Measurements from ENCODE around the gene CD200R1. TPM values are rescaled to one million over a fixed set of nuclear protein-coding genes. Genes with fewer than 3 reads are reported as not detected.
"Not testable (repeated sequence)": the region's sequence is repeated elsewhere in the genome, so short reads cannot be mapped to it uniquely, and the experiment has no call there.

The CD200R1 gene
- total and polyA plus RNA-seq, 5 donors = 0.14 to 1.8 (median 1.1) TPM

DNA sequence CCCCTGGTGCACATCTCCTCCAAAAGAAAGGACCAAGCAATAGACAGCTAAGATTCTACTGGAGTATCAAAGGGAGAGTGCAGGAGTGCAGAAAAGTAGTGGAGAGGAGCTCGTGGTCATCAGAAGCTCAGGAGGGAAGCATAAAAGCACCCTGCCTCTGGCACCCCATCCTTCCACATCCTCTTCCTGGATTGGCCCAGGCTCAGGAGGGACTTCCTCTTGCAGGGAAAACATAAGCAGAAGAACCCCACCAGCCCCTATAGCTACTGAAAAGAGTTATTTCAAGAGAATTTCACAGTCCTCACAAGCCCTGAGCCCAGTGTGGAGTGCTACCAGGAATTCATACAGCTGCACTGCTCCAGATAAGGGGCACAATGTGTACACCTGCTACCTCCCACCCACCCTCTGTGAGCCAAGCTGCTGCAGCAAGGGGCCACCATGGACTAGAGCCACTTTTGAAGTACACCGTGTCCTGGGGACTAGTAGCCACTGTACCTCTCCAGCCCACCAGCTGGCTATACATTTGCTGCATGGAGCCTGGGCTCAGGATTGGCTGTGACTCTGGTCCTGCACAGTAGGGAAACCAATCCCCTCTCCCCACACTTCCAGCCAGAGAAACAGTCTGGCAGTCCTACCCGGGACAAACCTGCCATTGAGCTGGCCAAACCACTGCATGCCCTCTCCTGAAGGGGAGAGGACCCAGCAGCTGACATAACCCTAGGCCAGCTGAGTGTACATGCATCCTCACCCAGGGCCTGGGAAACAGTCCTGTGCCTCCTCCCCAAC lies 43.0 kb downstream of the CD200R1 start:
- 65% methylated on average over 3 of the region's 3 CpGs for WGBS
- H3K4me3 ChIP-seq (ENCODE audit: low read length) = no peak overlapping the region
- ATAC-seq = peak; percentile 25 to 31
- no peaks in the 10 kb centered on the region for H3K4me1 ChIP-seq (ENCODE audit: control insufficient read depth, insufficient read depth, low read length)
- H3K27me3 ChIP-seq (ENCODE audit: control insufficient read depth, insufficient read depth) = no peaks in the 10 kb centered on the region
- intact Hi-C loops (cut with DNase I) = no loop called here
- peak; percentile 14 to 26 (median 16) for DNase-seq
- H3K27ac ChIP-seq (ENCODE audit: low read length) = no peak overlapping the region
- H3K9me3 ChIP-seq (ENCODE audit: control insufficient read depth, low read length) = no peaks in the 10 kb centered on the region

DNA sequence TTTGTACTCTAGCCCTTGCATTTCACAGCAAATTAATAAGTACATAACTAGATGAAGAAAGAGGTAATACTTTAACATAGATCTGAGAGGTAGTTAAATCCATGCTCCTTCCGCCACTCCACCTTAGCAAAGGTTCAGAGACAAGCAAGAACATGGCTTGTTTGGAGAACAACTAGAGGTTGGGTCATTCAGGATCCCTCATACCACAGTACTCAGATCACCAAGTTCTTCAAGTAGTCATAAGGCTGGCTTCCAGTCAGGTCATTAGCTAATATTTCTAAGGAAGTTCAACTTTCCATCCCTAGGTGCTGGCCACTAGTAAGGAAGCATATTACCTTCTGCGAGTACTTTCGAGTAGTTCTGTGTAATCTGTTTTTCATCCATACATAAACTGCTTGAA lies 44.1 kb downstream of the CD200R1 start:
- H3K27ac ChIP-seq (ENCODE audit: low read length) = no peak overlapping the region
- no peak for ATAC-seq
- WGBS = 95% methylated on average over 3 of the region's 3 CpGs
- no peak overlapping the region for H3K4me3 ChIP-seq (ENCODE audit: low read length)
- no peaks in the 10 kb centered on the region for H3K4me1 ChIP-seq (ENCODE audit: control insufficient read depth, insufficient read depth, low read length)
- intact Hi-C loops (cut with DNase I) = no loop called here
- H3K27me3 ChIP-seq (ENCODE audit: control insufficient read depth, insufficient read depth) = no peaks in the 10 kb centered on the region
- DNase-seq = no peak
- no peaks in the 10 kb centered on the region for H3K9me3 ChIP-seq (ENCODE audit: control insufficient read depth, low read length)

GRCh38 chr3:112925969-112926368 lies 48.9 kb downstream of the CD200R1 start:
- no peaks in the 10 kb centered on the region for H3K9me3 ChIP-seq (ENCODE audit: control insufficient read depth, low read length)

DNA sequence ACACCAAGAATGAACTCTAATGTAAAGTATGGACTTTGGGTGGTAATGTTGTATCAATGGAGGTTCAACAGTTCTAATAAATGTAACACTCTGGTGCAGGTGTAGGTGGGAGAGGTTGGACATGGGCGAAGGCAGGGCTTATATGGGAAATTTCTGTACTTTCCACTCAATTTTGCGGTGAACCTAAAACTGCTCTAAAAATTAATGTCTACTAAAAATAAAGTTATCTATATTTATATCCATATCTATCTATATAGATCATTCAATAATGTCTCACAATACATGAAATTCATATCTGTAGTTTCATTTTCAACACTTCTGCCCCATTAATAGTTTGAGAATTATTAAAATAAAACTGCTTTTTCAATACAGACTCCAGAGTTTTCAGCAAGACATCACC lies 49.3 kb downstream of the CD200R1 start:
- WGBS = 90% methylated on average over 2 of the region's 2 CpGs

More at GRCh38 chr3:112925969-112926368, 48.9 kb downstream of the CD200R1 start:
- ATAC-seq = no peak
- H3K4me3 ChIP-seq (ENCODE audit: low read length) = no peak overlapping the region
- H3K27ac ChIP-seq (ENCODE audit: low read length) = no peak overlapping the region
- no peaks in the 10 kb centered on the region for H3K4me1 ChIP-seq (ENCODE audit: control insufficient read depth, insufficient read depth, low read length)
- DNase-seq = no peak
- no peaks in the 10 kb centered on the region for H3K27me3 ChIP-seq (ENCODE audit: control insufficient read depth, insufficient read depth)
- 40% methylated on average over 2 of the region's 2 CpGs for WGBS
- intact Hi-C loops (cut with DNase I) = no loop called here

GRCh38 chr3:112919541-112919940 lies 55.4 kb downstream of the CD200R1 start:
- intact Hi-C loops (cut with DNase I); H3K4me1 ChIP-seq (ENCODE audit: control insufficient read depth, insufficient read depth, low read length); H3K27ac ChIP-seq (ENCODE audit: low read length); H3K27me3 ChIP-seq (ENCODE audit: control insufficient read depth, insufficient read depth); H3K4me3 ChIP-seq (ENCODE audit: low read length); DNase-seq; H3K9me3 ChIP-seq (ENCODE audit: control insufficient read depth, low read length); ATAC-seq: not testable (repeated sequence)
- WGBS = 87% methylated on average over 5 of the region's 5 CpGs

More for the DNA sequence above, 49.3 kb downstream of the CD200R1 start:
- H3K9me3 ChIP-seq (ENCODE audit: control insufficient read depth, low read length) = no peaks in the 10 kb centered on the region
- DNase-seq (no peak), ATAC-seq (no peak)
- no peak overlapping the region for H3K27ac ChIP-seq (ENCODE audit: low read length)
- no peak overlapping the region for H3K4me3 ChIP-seq (ENCODE audit: low read length)
- H3K4me1 ChIP-seq (ENCODE audit: control insufficient read depth, insufficient read depth, low read length) = no peaks in the 10 kb centered on the region
- intact Hi-C loops (cut with DNase I) = no loop called here
- H3K27me3 ChIP-seq (ENCODE audit: control insufficient read depth, insufficient read depth) = no peaks in the 10 kb centered on the region

DNA sequence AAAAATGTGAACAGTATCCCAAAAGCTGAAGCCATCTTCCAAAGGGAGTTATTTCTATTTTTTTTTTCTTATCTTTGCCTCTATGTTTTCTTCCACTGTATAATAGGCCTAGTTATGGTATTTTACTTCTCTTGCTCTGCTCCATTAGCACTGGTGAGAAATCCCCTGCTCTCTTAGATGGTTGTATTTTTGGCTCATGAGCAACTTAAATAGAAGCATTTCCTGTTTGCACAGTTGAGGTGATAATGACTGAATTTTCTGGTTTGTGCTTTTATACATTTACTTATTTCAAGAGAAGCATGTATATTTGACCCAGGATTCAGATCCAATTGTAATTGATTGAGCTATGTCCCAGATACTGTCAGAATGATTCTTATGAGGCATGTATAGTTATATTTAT lies 66.7 kb downstream of the CD200R1 start:
- no peak for DNase-seq
- H3K4me1 ChIP-seq (ENCODE audit: control insufficient read depth, insufficient read depth, low read length) = no peaks in the 10 kb centered on the region

DNA sequence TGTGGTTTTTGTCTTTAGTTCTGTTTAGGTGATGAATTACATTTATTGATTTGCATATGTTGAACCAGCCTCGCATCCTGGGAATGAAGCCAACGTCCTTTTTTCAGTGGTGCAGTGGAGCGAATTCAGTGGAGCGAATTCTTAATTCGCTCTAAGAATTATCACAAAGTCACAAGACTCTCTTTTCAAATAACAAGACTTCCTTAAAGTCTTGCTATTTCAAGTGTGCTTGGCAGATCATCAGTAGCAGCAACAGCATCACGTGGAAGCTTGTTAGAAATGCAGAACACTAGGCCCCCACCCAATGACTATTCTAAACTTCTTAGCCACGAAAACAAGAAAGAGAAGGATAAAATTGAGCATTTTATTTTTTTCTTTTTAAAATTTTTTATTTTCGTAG lies 70.1 kb downstream of the CD200R1 start:
- intact Hi-C loops (cut with DNase I) = no loop called here
- Histone ChIP-seq H3K27me3 (ENCODE audit: control insufficient read depth, insufficient read depth) (no peaks in the 10 kb centered on the region), H3K4me1 (ENCODE audit: control insufficient read depth, insufficient read depth, low read length) (no peaks in the 10 kb centered on the region), H3K27ac (ENCODE audit: low read length) (no peak overlapping the region), H3K4me3 (ENCODE audit: low read length) (no peak overlapping the region), H3K9me3 (ENCODE audit: control insufficient read depth, low read length) (no peaks in the 10 kb centered on the region)
- WGBS = 79% methylated on average over 8 of the region's 8 CpGs
- ATAC-seq = no peak
- no peak for DNase-seq

More for the DNA sequence above, 66.7 kb downstream of the CD200R1 start:
- intact Hi-C loops (cut with DNase I) = no loop called here
- no peak overlapping the region for H3K27ac ChIP-seq (ENCODE audit: low read length)
- H3K27me3 ChIP-seq (ENCODE audit: control insufficient read depth, insufficient read depth) = no peaks in the 10 kb centered on the region
- H3K4me3 ChIP-seq (ENCODE audit: low read length) = no peak overlapping the region
- no peaks in the 10 kb centered on the region for H3K9me3 ChIP-seq (ENCODE audit: control insufficient read depth, low read length)
- ATAC-seq = no peak

DNA sequence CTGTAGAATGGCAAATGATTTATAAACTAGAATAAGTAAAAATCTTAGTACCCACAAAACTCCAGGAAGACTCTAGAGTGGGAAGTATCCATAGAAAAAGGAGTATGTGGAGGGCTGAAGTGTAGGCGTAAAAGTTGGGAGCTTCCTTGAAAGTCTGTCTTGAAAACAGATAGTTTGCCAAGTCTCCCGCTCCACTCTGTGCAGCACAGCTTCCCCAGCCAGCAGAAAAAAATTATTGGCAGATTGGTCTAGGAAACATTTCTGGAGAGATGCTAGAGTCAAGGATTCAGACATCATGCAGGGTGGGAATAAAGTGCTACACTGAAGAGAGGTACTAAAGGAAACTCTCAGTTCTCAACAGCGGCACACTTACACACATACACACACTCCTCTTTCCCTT lies 74.8 kb downstream of the CD200R1 start:
- Histone ChIP-seq H3K27me3 (ENCODE audit: control insufficient read depth, insufficient read depth) (no peaks in the 10 kb centered on the region), H3K4me1 (ENCODE audit: control insufficient read depth, insufficient read depth, low read length) (no peaks in the 10 kb centered on the region), H3K9me3 (ENCODE audit: control insufficient read depth, low read length) (no peaks in the 10 kb centered on the region), H3K27ac (ENCODE audit: low read length) (no peak overlapping the region), H3K4me3 (ENCODE audit: low read length) (no peak overlapping the region)
- intact Hi-C loops (cut with DNase I) = no loop called here
- ATAC-seq = no peak
- WGBS = 44% methylated on average over 3 of the region's 3 CpGs
- DNase-seq = no peak

DNA sequence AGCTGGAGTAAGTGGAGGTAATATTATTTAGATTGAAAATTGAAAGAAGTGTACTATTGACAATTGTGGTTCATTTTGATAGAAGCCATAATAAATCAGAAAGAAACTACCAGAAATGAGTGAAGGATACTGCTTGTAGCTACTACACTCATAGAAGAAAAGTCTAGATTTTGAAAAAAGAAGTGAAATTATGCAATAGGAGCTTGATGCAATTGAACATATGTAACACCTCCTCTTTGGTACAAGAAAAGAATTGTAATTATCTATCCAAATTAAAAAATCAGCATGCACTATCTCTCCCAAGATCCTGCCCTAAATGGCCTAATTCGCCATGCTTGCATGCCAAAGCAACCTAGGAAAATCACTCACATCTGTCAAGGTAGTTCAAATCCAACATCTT lies 77.1 kb downstream of the CD200R1 start:
- H3K27me3 ChIP-seq (ENCODE audit: control insufficient read depth, insufficient read depth) = no peaks in the 10 kb centered on the region
- H3K9me3 ChIP-seq (ENCODE audit: control insufficient read depth, low read length) = no peaks in the 10 kb centered on the region
- ATAC-seq (no peak), DNase-seq (no peak)
- no peak overlapping the region for H3K4me3 ChIP-seq (ENCODE audit: low read length)
- H3K27ac ChIP-seq (ENCODE audit: low read length) = no peak overlapping the region
- 89% methylated on average over 1 of the region's 1 CpG for WGBS
- intact Hi-C loops (cut with DNase I) = no loop called here
- no peaks in the 10 kb centered on the region for H3K4me1 ChIP-seq (ENCODE audit: control insufficient read depth, insufficient read depth, low read length)

GRCh38 chr3:112894258-112894657 lies 80.6 kb downstream of the CD200R1 start:
- H3K27me3 ChIP-seq (ENCODE audit: control insufficient read depth, insufficient read depth) = no peaks in the 10 kb centered on the region
- no peaks in the 10 kb centered on the region for H3K4me1 ChIP-seq (ENCODE audit: control insufficient read depth, insufficient read depth, low read length)
- intact Hi-C loops (cut with DNase I) = no loop called here
- H3K4me3 ChIP-seq (ENCODE audit: low read length) = no peak overlapping the region
- 84% methylated on average over 5 of the region's 5 CpGs for WGBS
- DNase-seq (no peak), ATAC-seq (no peak)
- H3K27ac ChIP-seq (ENCODE audit: low read length) = no peak overlapping the region
- no peaks in the 10 kb centered on the region for H3K9me3 ChIP-seq (ENCODE audit: control insufficient read depth, low read length)

DNA sequence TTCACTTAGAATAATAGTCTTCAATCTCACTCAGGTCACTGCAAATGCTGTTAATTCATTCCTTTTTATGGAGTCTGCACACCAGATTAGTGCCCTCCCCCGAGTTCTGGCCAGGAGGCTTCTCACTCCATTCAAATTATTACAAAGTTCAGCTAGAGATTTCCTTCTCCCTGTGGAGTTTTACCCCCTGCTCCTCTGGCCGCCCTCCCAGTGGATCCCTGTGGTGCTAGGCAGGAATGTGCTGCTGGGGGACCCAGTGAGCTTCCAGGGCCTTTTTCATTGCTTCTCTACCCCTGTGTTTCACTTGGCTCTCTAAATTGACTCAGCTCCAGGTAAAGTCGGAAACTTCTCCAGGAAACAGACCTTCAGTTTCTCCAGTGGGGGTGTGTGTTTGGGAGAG lies 85.5 kb downstream of the CD200R1 start:
- WGBS = 58% methylated on average over 3 of the region's 3 CpGs
- H3K27ac ChIP-seq (ENCODE audit: low read length) = no peak overlapping the region
- H3K4me3 ChIP-seq (ENCODE audit: low read length) = no peak overlapping the region
- H3K4me1 ChIP-seq (ENCODE audit: control insufficient read depth, insufficient read depth, low read length) = no peaks in the 10 kb centered on the region
- H3K27me3 ChIP-seq (ENCODE audit: control insufficient read depth, insufficient read depth) = no peaks in the 10 kb centered on the region
- DNase-seq (no peak), ATAC-seq (no peak)
- H3K9me3 ChIP-seq (ENCODE audit: control insufficient read depth, low read length) = no peaks in the 10 kb centered on the region
- intact Hi-C loops (cut with DNase I) = no loop called here

Data from right cardiac atrium (tissue), 5 donors.